Neural progenitor cell (in vitro differentiated cells): ENCODE results near the gene CXCR4. TPM values are rescaled to one million over a fixed set of nuclear protein-coding genes. Genes with fewer than 3 reads are reported as not detected.

Experiments used
- DNase-seq: peaks from one replicate; pipeline ENCODE4 v3.0.0-alpha.2; 2016; ENCODE audit warnings: low spot score
- H2AFZ ChIP-seq: fragments of 200-600 bp; sonication (generic); replicated peaks from 2 replicates; pipeline ENCODE4 v1.6.1; 2016; ENCODE audit warnings: antibody characterized with exemption
- H3F3A ChIP-seq: fragments of 200-600 bp; sonication (generic); 2 replicates; pipeline ENCODE4 v1.6.1; 2016; ENCODE audit warnings: antibody characterized with exemption, low read depth
- H3K27ac ChIP-seq: fragments of 200-600 bp; sonication (generic); 2 replicates; pipeline ENCODE4 v1.5.1; 2016; ENCODE audit warnings: mild to moderate bottlenecking
- H3K27me3 ChIP-seq: fragments of 200-600 bp; sonication (generic); 2 replicates; pipeline ENCODE4 v1.6.1; 2016; ENCODE audit warnings: mild to moderate bottlenecking, moderate library complexity
- H3K36me3 ChIP-seq: fragments of 200-600 bp; sonication (generic); 2 replicates; pipeline ENCODE4 v1.5.1; 2016
- H3K4me1 ChIP-seq: fragments of 200-600 bp; sonication (generic); 2 replicates; pipeline ENCODE4 v1.6.1; 2016; ENCODE audit warnings: mixed run types
- H3K4me2 ChIP-seq: fragments of 200-600 bp; sonication (generic); 2 replicates; pipeline ENCODE4 v1.6.1; 2016
- H3K4me3 ChIP-seq: fragments of 200-600 bp; sonication (generic); 2 replicates; pipeline ENCODE4 v1.5.1; 2016
- H3K79me2 ChIP-seq: fragments of 200-600 bp; sonication (generic); 2 replicates; pipeline ENCODE4 v1.6.1; 2016; ENCODE audit warnings: low read depth
- H3K9ac ChIP-seq: fragments of 200-600 bp; sonication (generic); 2 replicates; pipeline ENCODE4 v1.6.1; 2016
- H3K9me3 ChIP-seq: fragments of 200-600 bp; sonication (generic); 2 replicates; pipeline ENCODE4 v1.5.1; 2016; ENCODE audit warnings: low read depth
- H4K20me1 ChIP-seq: fragments of 200-600 bp; sonication (generic); 2 replicates; pipeline ENCODE4 v1.6.1; 2016; ENCODE audit warnings: low read depth
- H3K27ac Mint-ChIP-seq: 3 replicates; pipeline ENCODE4 v1.8.0; 2021; ENCODE audit warnings: mixed read lengths
- H3K27me3 Mint-ChIP-seq: 2 replicates; pipeline ENCODE4 v1.8.0; 2022; ENCODE audit warnings: low read depth, mild to moderate bottlenecking, inconsistent platforms, moderate library complexity, mixed read lengths; ENCODE audit not compliant: insufficient read depth
- H3K36me3 Mint-ChIP-seq: 3 replicates; pipeline ENCODE4 v1.8.0; 2021; ENCODE audit warnings: mixed read lengths
- H3K4me1 Mint-ChIP-seq: 3 replicates; pipeline ENCODE4 v1.8.0; 2021; ENCODE audit warnings: mixed read lengths
- H3K4me3 Mint-ChIP-seq: 3 replicates; pipeline ENCODE4 v1.8.0; 2021; ENCODE audit warnings: mild to moderate bottlenecking, moderate library complexity, mixed read lengths
- H3K9me3 Mint-ChIP-seq: 3 replicates; pipeline ENCODE4 v1.8.0; 2020; ENCODE audit warnings: mixed read lengths
- EZH2 ChIP-seq: fragments of 200-600 bp; sonication (generic); IDR thresholded peaks from 2 replicates; pipeline ENCODE4 v1.6.1; 2017; ENCODE audit warnings: antibody characterized with exemption, mild to moderate bottlenecking, moderate library complexity
- EZH2phosphoT487 ChIP-seq: fragments of 200-600 bp; sonication (generic); IDR thresholded peaks from 2 replicates; pipeline ENCODE4 v1.6.1; 2017; ENCODE audit warnings: antibody characterized with exemption
- total RNA-seq: library from RNA; depleted of rRNA; stranded (reverse); fragments of >200 nt; gene quantifications from 2 replicates; pipeline ENCODE4 v1.2.3, GENCODE V29; 2015; ENCODE audit warnings: low replicate concordance
- TF ChIP-seq, protein P1 (sequence below): fragments of 200-600 bp; sonication (generic); IDR thresholded peaks from 2 replicates; pipeline ENCODE4 v1.5.1; 2017; ENCODE audit warnings: antibody characterized with exemption, mild to moderate bottlenecking

Gene CXCR4
- total RNA-seq, 1 donor from 2014 or later = 32.6 TPM

DNA sequence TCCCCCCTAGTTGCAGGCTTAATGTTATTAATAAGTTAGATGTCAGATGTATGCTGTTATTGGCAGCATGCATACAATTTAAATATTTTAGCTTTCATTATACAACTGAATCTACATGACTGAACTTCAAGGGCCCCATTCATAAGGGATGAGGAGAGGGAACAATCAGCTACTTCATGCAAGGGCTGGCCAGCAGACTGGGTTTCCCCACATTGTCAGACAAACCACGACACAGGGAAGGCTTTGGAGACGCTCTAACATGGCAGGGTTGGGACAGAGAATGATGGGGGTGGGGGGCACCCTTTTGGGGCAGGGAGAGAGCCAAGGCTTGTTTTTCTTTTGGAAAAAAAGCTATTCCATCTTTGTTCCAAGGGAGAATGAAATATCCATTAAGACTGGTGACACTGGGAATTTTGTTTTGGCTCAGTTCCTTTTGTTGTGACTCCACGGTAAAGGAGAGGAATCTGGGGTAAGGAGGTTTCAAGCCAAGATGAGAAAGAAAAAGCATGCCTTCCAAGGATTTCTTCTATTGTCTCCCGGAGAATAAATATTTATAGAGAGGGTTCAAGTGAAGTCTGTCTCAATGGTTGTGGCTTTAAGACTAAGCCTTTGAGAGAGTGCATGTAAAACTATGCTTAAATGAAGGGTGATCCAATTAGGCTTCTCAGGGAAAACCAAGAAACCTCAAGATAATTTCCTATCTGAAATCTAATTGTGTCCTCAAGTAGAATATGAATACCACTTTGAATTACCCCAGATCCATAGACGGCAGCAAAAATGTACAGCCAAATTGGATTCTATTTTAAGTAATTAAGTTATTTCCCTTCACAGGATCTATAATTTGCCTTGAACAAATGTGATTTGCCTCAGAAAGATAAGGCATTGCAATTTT is 5.4 kb downstream of the CXCR4 start:
- Histone ChIP-seq H3K9me3 (no peaks in the 10 kb centered on the region), H3K4me1 (peaks cover 24% of the 10 kb centered on the region), H4K20me1 (peaks cover 32% of the 10 kb centered on the region), H3K4me3 (no peak overlapping the region), H3K36me3 (no peaks in the 10 kb centered on the region), H2AFZ (no peak overlapping the region), H3K9ac (no peak overlapping the region), H3F3A (peaks cover 23% of the 10 kb centered on the region), H3K4me2 (peak overlapping the region; percentile 29), H3K27ac (no peak overlapping the region), H3K27me3 (peaks cover 9% of the 10 kb centered on the region), H3K79me2 (peaks cover 11% of the 10 kb centered on the region)
- TF ChIP-seq, protein P1, sequence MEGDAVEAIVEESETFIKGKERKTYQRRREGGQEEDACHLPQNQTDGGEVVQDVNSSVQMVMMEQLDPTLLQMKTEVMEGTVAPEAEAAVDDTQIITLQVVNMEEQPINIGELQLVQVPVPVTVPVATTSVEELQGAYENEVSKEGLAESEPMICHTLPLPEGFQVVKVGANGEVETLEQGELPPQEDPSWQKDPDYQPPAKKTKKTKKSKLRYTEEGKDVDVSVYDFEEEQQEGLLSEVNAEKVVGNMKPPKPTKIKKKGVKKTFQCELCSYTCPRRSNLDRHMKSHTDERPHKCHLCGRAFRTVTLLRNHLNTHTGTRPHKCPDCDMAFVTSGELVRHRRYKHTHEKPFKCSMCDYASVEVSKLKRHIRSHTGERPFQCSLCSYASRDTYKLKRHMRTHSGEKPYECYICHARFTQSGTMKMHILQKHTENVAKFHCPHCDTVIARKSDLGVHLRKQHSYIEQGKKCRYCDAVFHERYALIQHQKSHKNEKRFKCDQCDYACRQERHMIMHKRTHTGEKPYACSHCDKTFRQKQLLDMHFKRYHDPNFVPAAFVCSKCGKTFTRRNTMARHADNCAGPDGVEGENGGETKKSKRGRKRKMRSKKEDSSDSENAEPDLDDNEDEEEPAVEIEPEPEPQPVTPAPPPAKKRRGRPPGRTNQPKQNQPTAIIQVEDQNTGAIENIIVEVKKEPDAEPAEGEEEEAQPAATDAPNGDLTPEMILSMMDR = no peak
- TF ChIP-seq EZH2phosphoT487 (no peak), EZH2 (no peak)
- Mint-ChIP-seq H3K4me1 (peaks cover 49% of the 10 kb centered on the region), H3K9me3 (peaks cover 10% of the 10 kb centered on the region), H3K27me3 (peaks cover 10% of the 10 kb centered on the region), H3K27ac (peak overlapping the region; percentile 95), H3K4me3 (peak overlapping the region; percentile 47), H3K36me3 (peaks cover 33% of the 10 kb centered on the region)
- DNase-seq = peak; percentile 28

DNA sequence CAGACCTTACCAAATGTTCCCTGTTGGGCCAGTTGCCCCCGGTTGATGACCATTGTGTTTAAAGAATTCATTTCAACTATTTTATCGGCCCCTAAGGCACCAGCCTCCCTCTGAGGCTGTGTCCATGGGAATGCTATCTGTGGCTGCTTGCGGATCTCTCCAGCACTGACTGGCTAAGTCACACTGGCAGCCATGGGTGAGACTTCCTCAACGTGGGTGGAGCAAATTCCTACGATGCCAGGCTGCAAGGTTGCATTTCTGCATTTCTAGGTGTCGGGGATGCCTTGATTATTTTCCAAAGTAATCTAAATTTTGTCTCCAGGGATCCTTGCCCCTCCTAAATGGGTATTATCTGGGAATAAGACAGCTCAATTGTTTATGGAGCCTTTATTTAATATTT is 6.2 kb downstream of the CXCR4 start:
- no peaks in the 10 kb centered on the region for H3K36me3 ChIP-seq
- peaks cover 6% of the 10 kb centered on the region for H3K79me2 ChIP-seq
- H3K9me3 Mint-ChIP-seq = peaks cover 10% of the 10 kb centered on the region
- H3K4me3 Mint-ChIP-seq = no peak overlapping the region
- H2AFZ ChIP-seq = no peak overlapping the region
- peaks cover 10% of the 10 kb centered on the region for H3K27me3 Mint-ChIP-seq
- no peaks in the 10 kb centered on the region for H3K9me3 ChIP-seq
- no peak overlapping the region for H3K4me3 ChIP-seq
- H3K27ac ChIP-seq = no peak overlapping the region
- TF ChIP-seq, protein P1 = no peak
- TF ChIP-seq EZH2phosphoT487 (no peak), EZH2 (no peak)
- peaks cover 24% of the 10 kb centered on the region for H3K4me1 ChIP-seq
- H4K20me1 ChIP-seq = peaks cover 31% of the 10 kb centered on the region
- H3K27me3 ChIP-seq = peaks cover 6% of the 10 kb centered on the region
- H3K4me2 ChIP-seq = no peak overlapping the region
- H3K4me1 Mint-ChIP-seq = peaks cover 57% of the 10 kb centered on the region
- H3K36me3 Mint-ChIP-seq = peaks cover 33% of the 10 kb centered on the region
- no peak overlapping the region for H3K9ac ChIP-seq
- no peak for DNase-seq
- peak overlapping the region; percentile 7 for H3K27ac Mint-ChIP-seq
- peaks cover 17% of the 10 kb centered on the region for H3F3A ChIP-seq

DNA sequence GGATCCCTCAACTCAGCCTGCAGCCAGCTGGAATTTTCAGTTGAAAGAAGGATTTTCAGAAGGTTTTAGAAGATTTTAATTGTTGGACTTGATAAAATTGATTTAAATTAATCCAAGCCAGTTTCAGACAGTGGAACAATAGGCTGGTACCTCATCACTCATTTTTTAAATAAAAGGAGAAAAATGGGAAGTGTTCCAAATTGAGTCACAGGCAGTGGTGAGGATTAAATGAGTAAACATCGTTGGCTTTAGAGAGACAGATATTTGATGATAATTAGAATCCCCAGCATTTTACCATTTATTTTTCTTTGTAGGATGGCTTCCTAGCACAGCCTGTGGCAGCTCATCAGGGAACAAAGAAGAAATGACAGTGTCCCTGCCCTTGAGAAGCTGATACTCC is 7.4 kb downstream of the CXCR4 start:
- no peak overlapping the region for H3K4me3 Mint-ChIP-seq
- Histone ChIP-seq H2AFZ (no peak overlapping the region), H3K9ac (no peak overlapping the region), H3K9me3 (no peaks in the 10 kb centered on the region), H3K27me3 (no peaks in the 10 kb centered on the region), H3K27ac (no peak overlapping the region), H3K4me1 (peaks cover 16% of the 10 kb centered on the region), H3K79me2 (peaks cover 2% of the 10 kb centered on the region), H3F3A (peaks cover 11% of the 10 kb centered on the region), H4K20me1 (peaks cover 20% of the 10 kb centered on the region), H3K4me2 (no peak overlapping the region), H3K36me3 (no peaks in the 10 kb centered on the region), H3K4me3 (no peak overlapping the region)
- H3K4me1 Mint-ChIP-seq = peaks cover 60% of the 10 kb centered on the region
- peaks cover 30% of the 10 kb centered on the region for H3K36me3 Mint-ChIP-seq
- no peak overlapping the region for H3K27ac Mint-ChIP-seq
- DNase-seq = no peak
- H3K9me3 Mint-ChIP-seq = peaks cover 10% of the 10 kb centered on the region
- TF ChIP-seq, protein P1 = no peak
- TF ChIP-seq EZH2phosphoT487 (no peak), EZH2 (no peak)
- H3K27me3 Mint-ChIP-seq = peaks cover 9% of the 10 kb centered on the region
